H9 (cell line): ENCODE results near the gene GPX2. TPM values are rescaled to one million over a fixed set of nuclear protein-coding genes. Genes with fewer than 3 reads are reported as not detected.

Source experiments
- DNase-seq: peaks from one replicate; pipeline ENCODE4 v3.0.0-alpha.2; 2017
- H2AFZ ChIP-seq: one replicate; pipeline ENCODE4 v1.6.1; 2013; ENCODE audit warnings: mild to moderate bottlenecking, low read length, control low read depth, moderate library complexity
- H2AK5ac ChIP-seq: 2 replicates; pipeline ENCODE4 v1.6.1; 2013; ENCODE audit warnings: low read length, control low read depth, mixed read lengths; ENCODE audit not compliant: insufficient read length
- H2BK120ac ChIP-seq: one replicate; pipeline ENCODE4 v1.6.1; 2013; ENCODE audit warnings: low read depth, mild to moderate bottlenecking, low read length, control low read depth, inconsistent platforms; ENCODE audit not compliant: poor library complexity, severe bottlenecking
- H2BK12ac ChIP-seq: 2 replicates; pipeline ENCODE4 v1.6.1; 2013; ENCODE audit warnings: low read length, control low read depth, mixed read lengths, low read depth; ENCODE audit not compliant: insufficient read length
- H2BK15ac ChIP-seq: 2 replicates; pipeline ENCODE4 v1.6.1; 2013; ENCODE audit warnings: low read depth, low read length, control low read depth
- H2BK20ac ChIP-seq: one replicate; pipeline ENCODE4 v1.6.1; 2013; ENCODE audit warnings: low read depth, mild to moderate bottlenecking, low read length, control low read depth, inconsistent platforms; ENCODE audit not compliant: poor library complexity, severe bottlenecking
- H2BK5ac ChIP-seq: 2 replicates; pipeline ENCODE4 v1.6.1; 2013; ENCODE audit warnings: low read length, control low read depth, mixed read lengths; ENCODE audit not compliant: insufficient read length
- H3K14ac ChIP-seq: 2 replicates; pipeline ENCODE4 v1.6.1; 2013; ENCODE audit warnings: low read length, control low read depth; ENCODE audit not compliant: insufficient read depth
- H3K18ac ChIP-seq: 2 replicates; pipeline ENCODE4 v1.6.1; 2013; ENCODE audit warnings: low read depth, mild to moderate bottlenecking, mixed read lengths, low read length, control low read depth; ENCODE audit not compliant: insufficient read length
- H3K23ac ChIP-seq: 2 replicates; pipeline ENCODE4 v1.6.1; 2013; ENCODE audit warnings: low read length, control low read depth, mixed read lengths, low read depth; ENCODE audit not compliant: insufficient read length
- H3K23me2 ChIP-seq: 2 replicates; pipeline ENCODE4 v1.6.1; 2013; ENCODE audit warnings: low read depth, mild to moderate bottlenecking, mixed read lengths, low read length, control low read depth; ENCODE audit not compliant: insufficient read length, poor library complexity, severe bottlenecking
- H3K27ac ChIP-seq: 2 replicates; pipeline ENCODE4 v1.5.1; 2013; ENCODE audit warnings: low read length, control low read depth, mixed read lengths, low read depth; ENCODE audit not compliant: insufficient read length
- H3K27me3 ChIP-seq: 2 replicates; pipeline ENCODE4 v1.6.1; 2013; ENCODE audit warnings: low read length, control low read depth, inconsistent platforms; ENCODE audit not compliant: insufficient read depth
- H3K4ac ChIP-seq: 2 replicates; pipeline ENCODE4 v1.6.1; 2013; ENCODE audit warnings: low read depth, mild to moderate bottlenecking, control low read depth, inconsistent platforms, low read length, moderate library complexity
- H3K4me1 ChIP-seq: 2 replicates; pipeline ENCODE4 v1.6.1; 2013; ENCODE audit warnings: low read length, control low read depth, inconsistent platforms; ENCODE audit not compliant: insufficient read depth
- H3K4me2 ChIP-seq: 2 replicates; pipeline ENCODE4 v1.6.1; 2013; ENCODE audit warnings: low read length, control low read depth, mixed read lengths; ENCODE audit not compliant: insufficient read length, insufficient read depth
- H3K56ac ChIP-seq: 2 replicates; pipeline ENCODE4 v1.6.1; 2013; ENCODE audit warnings: low read depth, mild to moderate bottlenecking, mixed read lengths, low read length, control low read depth; ENCODE audit not compliant: insufficient read length
- H3K79me1 ChIP-seq: 2 replicates; pipeline ENCODE4 v1.6.1; 2013; ENCODE audit warnings: low read depth, mild to moderate bottlenecking, moderate library complexity, low read length, control low read depth, inconsistent platforms; ENCODE audit not compliant: insufficient read depth, poor library complexity, severe bottlenecking
- H3K79me2 ChIP-seq: 2 replicates; pipeline ENCODE4 v1.6.1; 2013; ENCODE audit warnings: low read length, control low read depth, inconsistent platforms; ENCODE audit not compliant: insufficient read depth
- H3K9ac ChIP-seq: 2 replicates; pipeline ENCODE4 v1.6.1; 2013; ENCODE audit warnings: low read length, control low read depth, mixed read lengths; ENCODE audit not compliant: insufficient read length; ENCODE audit errors: extremely low read depth
- H3K9me3 ChIP-seq: one replicate; pipeline ENCODE4 v1.6.1; 2013; ENCODE audit warnings: low read depth, low read length, inconsistent platforms; ENCODE audit not compliant: control insufficient read depth
- H3T11ph ChIP-seq: one replicate; pipeline ENCODE4 v1.6.1; 2013; ENCODE audit warnings: mild to moderate bottlenecking, low read length, control low read depth, inconsistent platforms
- H4K20me1 ChIP-seq: one replicate; pipeline ENCODE4 v1.6.1; 2013; ENCODE audit not compliant: control insufficient read depth, insufficient read length, insufficient read depth
- H4K5ac ChIP-seq: 2 replicates; pipeline ENCODE4 v1.6.1; 2013; ENCODE audit warnings: low read depth, mild to moderate bottlenecking, mixed read lengths, low read length, control low read depth; ENCODE audit not compliant: insufficient read length
- H4K8ac ChIP-seq: replicated peaks from 2 replicates; pipeline ENCODE4 v1.6.1; 2013; ENCODE audit warnings: low read length, control low read depth, mixed read lengths, low read depth; ENCODE audit not compliant: insufficient read length
- H4K91ac ChIP-seq: 2 replicates; pipeline ENCODE4 v1.6.1; 2013; ENCODE audit warnings: low read depth, mild to moderate bottlenecking, moderate library complexity, mixed read lengths, low read length, control low read depth; ENCODE audit not compliant: insufficient read length
- H3K27ac Mint-ChIP-seq, 3 experiments: 2 replicates in 2 of 3; 3 replicates in 1 of 3; pipeline ENCODE4 v1.8.0; 2020 to 2021; ENCODE audit warnings: mixed read lengths in 3 of 3, mild to moderate bottlenecking in 1 of 3, moderate library complexity in 1 of 3
- H3K27me3 Mint-ChIP-seq: 2 replicates; pipeline ENCODE4 v1.8.0; 2021; ENCODE audit warnings: low read depth, mild to moderate bottlenecking, moderate library complexity, mixed read lengths
- H3K36me3 Mint-ChIP-seq, 3 experiments: 2 replicates in 2 of 3; 3 replicates in 1 of 3; pipeline ENCODE4 v1.8.0; 2020 to 2021; ENCODE audit warnings: low read depth in 3 of 3, mixed read lengths in 3 of 3; ENCODE audit not compliant: insufficient read depth in 1 of 3
- H3K4me1 Mint-ChIP-seq, 2 experiments: 2 replicates each; pipeline ENCODE4 v1.8.0; 2020; ENCODE audit warnings: mixed read lengths in 2 of 2
- H3K4me3 Mint-ChIP-seq, 2 experiments: 2 replicates in 1 of 2; 3 replicates in 1 of 2; pipeline ENCODE4 v1.8.0; 2020 to 2021; ENCODE audit warnings: mild to moderate bottlenecking in 2 of 2, mixed read lengths in 2 of 2, moderate library complexity in 1 of 2
- H3K9me3 Mint-ChIP-seq, 2 experiments: 2 replicates in 1 of 2; 3 replicates in 1 of 2; pipeline ENCODE4 v1.8.0; 2020; ENCODE audit warnings: mild to moderate bottlenecking in 2 of 2, mixed read lengths in 2 of 2, moderate library complexity in 1 of 2
- WGBS: extraction: QIAGEN DNeasy Blood & Tissue Kit; methylation state at CpG from one replicate; pipeline ENCODE4 v1.1.7; 2013; ENCODE audit warnings: missing lambda C conversion rate, low lambda C conversion rate, mixed read lengths; ENCODE audit not compliant: insufficient read length; ENCODE audit errors: extremely low coverage; 5-methylcytosine and 5-hydroxymethylcytosine counted together
- total RNA-seq: library from RNA; stranded (reverse); gene quantifications from 2 replicates; pipeline ENCODE4 v1.2.1, GENCODE V29; 2021
- TF ChIP-seq, protein P1 (sequence below): fragments of 200-600 bp; sonication (generic); conservative IDR thresholded peaks from 3 replicates; pipeline ENCODE4 v1.8.0; 2021; ENCODE audit warnings: antibody characterized with exemption, mild to moderate bottlenecking

Gene GPX2
- total RNA-seq, 1 experiment from 2014 or later: 0.79 TPM

- Histone ChIP-seq H2BK5ac (no peak overlapping the region), H3K4ac (no peak overlapping the region), H3K79me2 (no peaks in the 10 kb centered on the region), H4K8ac (no peak overlapping the region), H2BK12ac (no peak overlapping the region), H3K18ac (no peak overlapping the region), H3K27ac (no peak overlapping the region), H4K20me1 (no peaks in the 10 kb centered on the region), H3K4me1 (0 out of 2 replicates have a peak, but pooled peaks cover 2% of the 10 kb centered on the region), H3K9me3 (no peaks in the 10 kb centered on the region), H2AK5ac (no peak overlapping the region), H4K91ac (no peak overlapping the region), H3T11ph (no peak overlapping the region), H3K14ac (peak overlapping the region; percentile 13), H3K27me3 (no peaks in the 10 kb centered on the region), H4K5ac (no peak overlapping the region), H2BK15ac (no peak overlapping the region), H3K56ac (no peak overlapping the region), H3K23me2 (peaks cover 3% of the 10 kb centered on the region), H2BK120ac (no peak overlapping the region), H2BK20ac (no peak overlapping the region), H2AFZ (no peak overlapping the region), H3K9ac (peak overlapping the region; percentile 64), H3K23ac (no peak overlapping the region), H3K4me2 (peak overlapping the region; percentile 70), H3K79me1 (no peaks in the 10 kb centered on the region)
- peaks cover 16% of the 10 kb centered on the region for H3K27me3 Mint-ChIP-seq
- H3K4me3 Mint-ChIP-seq: peak overlapping the region; percentile 96 to 99
- peak overlapping the region in 1 of 3 experiments; percentile 99; a peak in 4 of 7 replicates for H3K27ac Mint-ChIP-seq
- no peak for DNase-seq
- H3K36me3 Mint-ChIP-seq: peaks cover 0 to 3% (median 0%) of the 10 kb centered on the region in 3 experiments; a peak in 3 of 7 replicates
- no CpG with 5 or more reads among the region's 8 CpGs for WGBS
- peaks cover 8 to 23% of the 10 kb centered on the region in 2 experiments for H3K4me1 Mint-ChIP-seq
- TF ChIP-seq, protein P1, sequence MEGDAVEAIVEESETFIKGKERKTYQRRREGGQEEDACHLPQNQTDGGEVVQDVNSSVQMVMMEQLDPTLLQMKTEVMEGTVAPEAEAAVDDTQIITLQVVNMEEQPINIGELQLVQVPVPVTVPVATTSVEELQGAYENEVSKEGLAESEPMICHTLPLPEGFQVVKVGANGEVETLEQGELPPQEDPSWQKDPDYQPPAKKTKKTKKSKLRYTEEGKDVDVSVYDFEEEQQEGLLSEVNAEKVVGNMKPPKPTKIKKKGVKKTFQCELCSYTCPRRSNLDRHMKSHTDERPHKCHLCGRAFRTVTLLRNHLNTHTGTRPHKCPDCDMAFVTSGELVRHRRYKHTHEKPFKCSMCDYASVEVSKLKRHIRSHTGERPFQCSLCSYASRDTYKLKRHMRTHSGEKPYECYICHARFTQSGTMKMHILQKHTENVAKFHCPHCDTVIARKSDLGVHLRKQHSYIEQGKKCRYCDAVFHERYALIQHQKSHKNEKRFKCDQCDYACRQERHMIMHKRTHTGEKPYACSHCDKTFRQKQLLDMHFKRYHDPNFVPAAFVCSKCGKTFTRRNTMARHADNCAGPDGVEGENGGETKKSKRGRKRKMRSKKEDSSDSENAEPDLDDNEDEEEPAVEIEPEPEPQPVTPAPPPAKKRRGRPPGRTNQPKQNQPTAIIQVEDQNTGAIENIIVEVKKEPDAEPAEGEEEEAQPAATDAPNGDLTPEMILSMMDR: no peak
- H3K9me3 Mint-ChIP-seq: no peaks in the 10 kb centered on the region
Observed at GRCh38 chr14:64987438-64987767, 44.9 kb upstream of the GPX2 start.
